ENCODE data around the gene TANGO6.
"Not testable (repeated sequence)": the region's sequence is repeated elsewhere in the genome, so short reads cannot be mapped to it uniquely, and the experiment has no call there.

Gene TANGO6

GRCh38 chr16:69005641-69006355 lies 162.5 kb downstream of the TANGO6 start:
- DNase-seq (ENCODE audit: low read depth in 2 of 2): no peak

GRCh38 chr16:69012906-69013305 lies 169.6 kb downstream of the TANGO6 start:
- no peak for DNase-seq (ENCODE audit: low read depth in 2 of 2)

- DNase-seq (ENCODE audit: low read depth in 2 of 2): no peak
These were observed 170.7 kb downstream of the TANGO6 start for GRCh38 chr16:69013991-69014390.

GRCh38 chr16:69014811-69015210 lies 171.5 kb downstream of the TANGO6 start:
- no peak for DNase-seq (ENCODE audit: low read depth in 2 of 2)

GRCh38 chr16:69017036-69017783 lies 173.9 kb downstream of the TANGO6 start:
- no peak for DNase-seq (ENCODE audit: low read depth in 2 of 2)

- DNase-seq (ENCODE audit: low read depth in 2 of 2): no peak
These were observed 176.5 kb downstream of the TANGO6 start for GRCh38 chr16:69019811-69020210.

GRCh38 chr16:69029121-69029520 lies 185.8 kb downstream of the TANGO6 start:
- no peak for DNase-seq (ENCODE audit: low read depth in 2 of 2)

- DNase-seq (ENCODE audit: low read depth in 2 of 2): no peak
These were observed 188.6 kb downstream of the TANGO6 start for GRCh38 chr16:69031877-69032301.

GRCh38 chr16:69033151-69033949 lies 190.0 kb downstream of the TANGO6 start:
- DNase-seq (ENCODE audit: low read depth in 2 of 2): no peak

- no peak for DNase-seq (ENCODE audit: low read depth in 2 of 2)
These were observed 192.0 kb downstream of the TANGO6 start for GRCh38 chr16:69035375-69035774.

GRCh38 chr16:69036399-69037091 lies 193.2 kb downstream of the TANGO6 start:
- no peak for DNase-seq (ENCODE audit: low read depth in 2 of 2)

- DNase-seq (ENCODE audit: low read depth in 2 of 2): no peak
These were observed 194.2 kb downstream of the TANGO6 start for GRCh38 chr16:69037373-69038160.

- DNase-seq (ENCODE audit: low read depth in 2 of 2): no peak
These were observed 196.1 kb downstream of the TANGO6 start for GRCh38 chr16:69039333-69039941.

- DNase-seq (ENCODE audit: low read depth in 2 of 2): no peak
These were observed 197.0 kb downstream of the TANGO6 start for GRCh38 chr16:69040144-69040909.

- no peak for DNase-seq (ENCODE audit: low read depth in 2 of 2)
These were observed 205.2 kb downstream of the TANGO6 start for GRCh38 chr16:69048328-69049120.

- DNase-seq (ENCODE audit: low read depth in 2 of 2): no peak
These were observed 205.8 kb downstream of the TANGO6 start for GRCh38 chr16:69049146-69049545.

- DNase-seq (ENCODE audit: low read depth in 2 of 2): no peak
These were observed 206.5 kb downstream of the TANGO6 start for GRCh38 chr16:69049603-69050375.

GRCh38 chr16:69051517-69051830 lies 208.1 kb downstream of the TANGO6 start:
- DNase-seq (ENCODE audit: low read depth in 2 of 2): not testable (repeated sequence)

All from stimulated activated CD8-positive, alpha-beta memory T cell treated with anti-CD3 and anti-CD28 coated beads, Interleukin-2, amount 100 ng/mL, for 48 hours (primary cell).